A549 treated with RU486 at 1 μM for 4 hours (cell line): ENCODE results near the gene GSK3A. TPM values are rescaled to one million over a fixed set of nuclear protein-coding genes. Genes with fewer than 3 reads are reported as not detected.

Experiments
- total RNA-seq: library from RNA; stranded (reverse); fragments of 200-300 nt; extraction: Qiagen RNA extraction; gene quantifications from 5 replicates; pipeline ENCODE4 v1.2.3, GENCODE V29; 2022; ENCODE audit warnings: low read depth

GSK3A gene
- total RNA-seq: 116 to 166 TPM (median 162 TPM) in 5 replicates

GRCh38 chr19:42242512-42243409 lies at the start of gene GSK3A:
Gene GSK3A, minus strand, starts transcription at chr19:42242602. Its CDS starts 137 bp downstream, at chr19:42242465.

GRCh38 chr19:42268704-42269477 lies 26.5 kb upstream of the GSK3A start, which contains the start of gene CIC:
Gene CIC, plus strand, starts transcription at chr19:42269252. Its CDS starts 2,532 bp downstream, at chr19:42271784.

GRCh38 chr19:42254850-42255765 lies 12.7 kb upstream of the GSK3A start, which contains the start of gene ERF:
Gene ERF, minus strand, starts transcription at chr19:42255128. Its CDS starts 129 bp downstream, at chr19:42254999.

GRCh38 chr19:42219812-42220750 lies 22.3 kb downstream of the GSK3A start, which contains the start of gene ZNF526:
Gene ZNF526, plus strand, starts transcription at chr19:42220312. Its CDS starts 4,092 bp downstream, at chr19:42224404.

GRCh38 chr19:42217520-42218437 lies 24.6 kb downstream of the GSK3A start, which contains the start of gene DEDD2:
Gene DEDD2, minus strand, starts transcription at chr19:42217677. Its CDS starts 670 bp downstream, at chr19:42217007.

Other genes with a start within 250 kb of the GSK3A start
- 3.5 to 5.7 TPM (median 5.1 TPM) in 5 replicates for gene ATP1A3, start 248.4 kb downstream of the GSK3A start, total RNA-seq
- 0.37 to 1.6 TPM (median 0.47 TPM) in 5 replicates for gene GRIK5, start 172.4 kb downstream of the GSK3A start, total RNA-seq
- gene ZNF574, start 166.4 kb downstream of the GSK3A start, total RNA-seq: 27.3 to 39.3 TPM (median 37.1 TPM) in 5 replicates
- gene POU2F2, start 110.2 kb downstream of the GSK3A start, total RNA-seq: 0.28 to 0.62 TPM (median 0.47 TPM) in 5 replicates
- 61.5 to 94.8 TPM (median 86.7 TPM) in 5 replicates for gene DEDD2, start 24.9 kb downstream of the GSK3A start, total RNA-seq
- 15.6 to 20.6 TPM (median 19.6 TPM) in 5 replicates for gene ZNF526, start 22.3 kb downstream of the GSK3A start, total RNA-seq
- 96.7 to 133 TPM (median 118 TPM) in 5 replicates for gene ERF, start 12.5 kb upstream of the GSK3A start, total RNA-seq
- gene CIC, start 26.6 kb upstream of the GSK3A start, total RNA-seq: 41.4 to 63.9 TPM (median 55.5 TPM) in 5 replicates
- gene PRR19, start 59.5 kb upstream of the GSK3A start, total RNA-seq: 3.9 to 5.0 TPM (median 3.9 TPM) in 5 replicates
- gene PAFAH1B3, start 60.0 kb upstream of the GSK3A start, total RNA-seq: 131 to 155 TPM (median 150 TPM) in 5 replicates
- gene TMEM145, start 70.7 kb upstream of the GSK3A start, total RNA-seq: 3.1 to 4.5 TPM (median 4.2 TPM) in 5 replicates
- gene MEGF8, start 83.0 kb upstream of the GSK3A start, total RNA-seq: 19.6 to 26.8 TPM (median 23.5 TPM) in 5 replicates
- gene CNFN, start 147.7 kb upstream of the GSK3A start, total RNA-seq: 37.4 to 59.3 TPM (median 47.4 TPM) in 5 replicates
- gene LIPE, start 184.8 kb upstream of the GSK3A start, total RNA-seq: 1.1 to 3.3 TPM (median 3.0 TPM) in 5 replicates
- gene CXCL17, start 200.3 kb upstream of the GSK3A start, total RNA-seq: 0.14 TPM in 1 of 5 replicates, not detected in the others